B cell (primary cell): ENCODE measurements around the gene SAP30. TPM values are rescaled to one million over a fixed set of nuclear protein-coding genes. Genes with fewer than 3 reads are reported as not detected.

Source experiments
- ATAC-seq: fragments of 200-7000 bp; cut with Tn5 transposase; one replicate; pipeline ENCODE4 v1.10.0; 2021; ENCODE audit warnings: low read depth, mild to moderate bottlenecking, moderate number of reproducible peaks, moderate library complexity
- CTCF ChIA-PET: fragments of 350-600 bp; sonication (Branson Sonifier 250); formaldehyde crosslinking; loops from one replicate; lab custom pipeline; 2021; ENCODE audit warnings: antibody characterized with exemption, inconsistent platforms; lab: Charles Lee
- POLR2A ChIA-PET: fragments of 350-600 bp; sonication (Branson Sonifier 250); formaldehyde crosslinking; loops from one replicate; lab custom pipeline; 2021; ENCODE audit warnings: antibody characterized with exemption; lab: Charles Lee
- DNase-seq: peaks from one replicate; pipeline ENCODE4 v3.0.0; 2013
- H2AFZ ChIP-seq: 2 replicates; pipeline ENCODE4 v1.6.1; 2012; ENCODE audit warnings: mild to moderate bottlenecking, low read depth, low read length; ENCODE audit not compliant: insufficient read depth, poor library complexity, severe bottlenecking
- H3K27ac ChIP-seq, 2 donors: 1 replicate in 1 of 2; 2 replicates in 1 of 2; pipeline ENCODE4 v1.5.1; 2012 to 2013; ENCODE audit warnings: low read length in 2 of 2, mild to moderate bottlenecking in 2 of 2, moderate library complexity in 1 of 2
- H3K27me3 ChIP-seq, 4 experiments: fragments of 200-600 bp in 1 of 4; sonication (generic) in 1 of 4; replicated peaks in 1 of 4; 1 replicate in 2 of 4; 2 replicates in 2 of 4; pipeline versions ENCODE4 v1.6.1 to v1.7.0; 2013 to 2016; ENCODE audit warnings: low read length in 3 of 4, mild to moderate bottlenecking in 2 of 4, mixed read lengths in 1 of 4, moderate library complexity in 1 of 4; ENCODE audit not compliant: insufficient read depth in 4 of 4, control insufficient read depth in 3 of 4; ENCODE audit errors: control extremely low read depth in 1 of 4
- H3K36me3 ChIP-seq, 2 experiments: replicated peaks in 1 of 2; 1 replicate in 1 of 2; 2 replicates in 1 of 2; pipeline versions ENCODE4 v1.6.1 to v1.7.1; 2013; ENCODE audit warnings: low read length in 1 of 2; ENCODE audit not compliant: insufficient read depth in 2 of 2, control insufficient read depth in 1 of 2; ENCODE audit errors: control extremely low read depth in 1 of 2, extremely low read depth in 1 of 2
- H3K4me1 ChIP-seq, 2 donors: fragments of 200-600 bp in 1 of 2; sonication (generic) in 1 of 2; 1 replicate in 1 of 2; 2 replicates in 1 of 2; pipeline versions ENCODE4 v1.5.1 to v1.6.1; 2013 to 2017; ENCODE audit warnings: low read length in 2 of 2; ENCODE audit not compliant: control insufficient read depth in 2 of 2, insufficient read depth in 2 of 2
- H3K4me2 ChIP-seq: replicated peaks from 2 replicates; pipeline ENCODE3; 2012; ENCODE audit warnings: mild to moderate bottlenecking, low read depth, low read length; ENCODE audit not compliant: poor library complexity, severe bottlenecking
- H3K4me3 ChIP-seq, 5 experiments: fragments of 200-600 bp in 1 of 5; sonication (generic) in 1 of 5; 1 replicate in 3 of 5; 2 replicates in 2 of 5; pipeline versions ENCODE4 v1.5.1 to v1.7.0; 2011 to 2016; ENCODE audit warnings: low read length in 4 of 5, mild to moderate bottlenecking in 4 of 5, low read depth in 2 of 5, control low read depth in 1 of 5, moderate library complexity in 1 of 5; ENCODE audit not compliant: insufficient read depth in 1 of 5; ENCODE audit errors: control extremely low read depth in 1 of 5, extremely low read depth in 1 of 5
- H3K79me2 ChIP-seq: fragments of 200-600 bp; sonication (generic); one replicate; pipeline ENCODE4 v1.6.0; 2016; ENCODE audit warnings: low read length; ENCODE audit not compliant: control insufficient read depth, insufficient read depth
- H3K9ac ChIP-seq: fragments of 200-600 bp; sonication (generic); 2 replicates; pipeline ENCODE4 v1.6.1; 2017; ENCODE audit warnings: mild to moderate bottlenecking, low read length, moderate library complexity
- H3K9me3 ChIP-seq, 3 donors: one replicate each; pipeline versions ENCODE4 v1.6.1 to v1.7.1; 2013; ENCODE audit warnings: low read length in 2 of 3; ENCODE audit not compliant: control insufficient read depth in 2 of 3, insufficient read depth in 1 of 3; ENCODE audit errors: control extremely low read depth in 1 of 3
- H4K20me1 ChIP-seq: 2 replicates; pipeline ENCODE4 v1.6.0; 2012; ENCODE audit warnings: mild to moderate bottlenecking, low read length; ENCODE audit not compliant: insufficient read depth, control insufficient read depth, poor library complexity, severe bottlenecking
- H3K27ac Mint-ChIP-seq: one replicate; pipeline ENCODE4 v1.8.0; 2021; ENCODE audit warnings: mixed read lengths
- H3K27me3 Mint-ChIP-seq: one replicate; pipeline ENCODE4 v1.8.0; 2021; ENCODE audit warnings: mixed read lengths
- H3K4me1 Mint-ChIP-seq: one replicate; pipeline ENCODE4 v1.8.0; 2021; ENCODE audit warnings: mixed read lengths
- H3K4me3 Mint-ChIP-seq: one replicate; pipeline ENCODE4 v1.8.0; 2021; ENCODE audit warnings: mixed read lengths
- H3K9me3 Mint-ChIP-seq: one replicate; pipeline ENCODE4 v1.8.0; 2022; ENCODE audit warnings: mixed read lengths; ENCODE audit not compliant: insufficient read depth
- CTCF ChIP-seq: fragments of 200-600 bp; IDR thresholded peaks from one replicate; pipeline ENCODE4 v1.8.0; 2022; ENCODE audit warnings: antibody characterized with exemption, mild to moderate bottlenecking
- EZH2 ChIP-seq: IDR thresholded peaks from 2 replicates; pipeline ENCODE4 v1.6.1; 2012; ENCODE audit warnings: borderline replicate concordance, low read depth, mild to moderate bottlenecking, moderate library complexity, low read length; ENCODE audit not compliant: insufficient read depth, poor library complexity, severe bottlenecking
- WGBS: methylation state at CpG from one replicate; pipeline ENCODE4 v1.1.5; 2013; ENCODE audit warnings: missing lambda C conversion rate; ENCODE audit not compliant: insufficient coverage; 5-methylcytosine and 5-hydroxymethylcytosine counted together
- intact Hi-C: fragments of 100-400 bp; cut with micrococcal nuclease; formaldehyde crosslinking; loops from one replicate; pipeline ENCODE4 v1.10.0; 2022
- polyA plus RNA-seq: library from polyadenylated mRNA; depleted of rRNA; stranded (reverse); fragments of >200 nt; gene quantifications from 2 replicates; pipeline ENCODE4 v1.2.3, GENCODE V29; 2012
- total RNA-seq, 2 donors: library from RNA; stranded (reverse); fragments of 120-200 nt in 1 of 2; gene quantifications; 1 replicate in 1 of 2; 2 replicates in 1 of 2; pipeline versions ENCODE4 v1.2.3 to v1.2.4, GENCODE V29; 2013 to 2022

SAP30 gene
- total and polyA plus RNA-seq, 2 donors (not counting 1 experiment from before 2014, with no cell fraction given) = 2.5 to 3.5 TPM

GRCh38 chr4:173413036-173413435, 42.3 kb downstream of the SAP30 start:
- H2AFZ ChIP-seq = no peak overlapping the region
- peaks cover 0 to 2% of the 10 kb centered on the region in 2 experiments for H3K36me3 ChIP-seq
- no peak overlapping the region for H3K4me2 ChIP-seq
- H3K27me3 ChIP-seq = no peaks in the 10 kb centered on the region
- H3K4me3 ChIP-seq = no peak overlapping the region
- TF ChIP-seq EZH2 = no peak
- TF ChIP-seq CTCF = no peak
- CTCF ChIA-PET = interaction anchor here (0.7 to 14.4 kb wide), 8 partner anchors 8 to 400 kb away, joined by 3 to 307 read pairs (median 6); no protein-coding TSS in a partner anchor
- ATAC-seq (no peak), DNase-seq (no peak)
- H4K20me1 ChIP-seq = no peaks in the 10 kb centered on the region
- H3K4me1 ChIP-seq = no peaks in the 10 kb centered on the region
- H3K79me2 ChIP-seq = no peaks in the 10 kb centered on the region
- H3K4me1 Mint-ChIP-seq = no peaks in the 10 kb centered on the region
- H3K27ac Mint-ChIP-seq = no peak overlapping the region
- no peaks in the 10 kb centered on the region for H3K27me3 Mint-ChIP-seq
- no peak overlapping the region for H3K9ac ChIP-seq
- H3K9me3 Mint-ChIP-seq = no peaks in the 10 kb centered on the region
- no peaks in the 10 kb centered on the region for H3K9me3 ChIP-seq
- POLR2A ChIA-PET = no interaction called here
- no CpG with 5 or more reads among the region's 1 CpG for WGBS
- no peak overlapping the region for H3K4me3 Mint-ChIP-seq
- no peak overlapping the region for H3K27ac ChIP-seq
- intact Hi-C loops = no loop called here

DNA sequence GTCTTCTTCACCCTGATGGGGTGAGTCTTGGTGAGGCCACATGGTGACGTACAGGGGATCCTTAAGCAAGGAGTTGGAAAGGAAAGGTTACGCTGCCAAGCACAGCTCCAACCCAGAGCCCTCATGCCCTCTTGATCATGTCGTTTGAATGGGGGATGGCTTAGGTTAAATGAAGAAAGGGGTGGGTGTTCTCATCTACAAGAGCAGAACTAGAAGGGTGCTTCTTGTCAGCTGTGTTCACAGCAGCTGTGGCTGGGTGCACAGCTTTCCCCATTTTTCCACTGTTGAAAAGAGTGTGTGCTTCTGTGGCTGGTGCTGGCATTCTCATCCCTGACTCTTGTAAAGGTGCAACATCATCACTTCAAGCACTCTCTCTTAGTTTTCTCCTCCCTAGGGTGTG, 43.7 kb downstream of the SAP30 start:
- H3K9me3 Mint-ChIP-seq = no peaks in the 10 kb centered on the region
- H3K4me1 Mint-ChIP-seq = peaks cover 7% of the 10 kb centered on the region
- no peak overlapping the region for H2AFZ ChIP-seq
- no peaks in the 10 kb centered on the region for H3K79me2 ChIP-seq
- no peak overlapping the region for H3K4me2 ChIP-seq
- intact Hi-C loops = no loop called here
- no peaks in the 10 kb centered on the region for H3K27me3 Mint-ChIP-seq
- H4K20me1 ChIP-seq = no peaks in the 10 kb centered on the region
- no peak overlapping the region for H3K4me3 Mint-ChIP-seq
- TF ChIP-seq EZH2 (no peak), CTCF (no peak)
- H3K27ac Mint-ChIP-seq = no peak overlapping the region
- ChIA-PET CTCF (interaction anchor here (0.8 to 14.4 kb wide), 9 partner anchors 11 to 402 kb away, joined by 3 to 307 read pairs (median 4); no protein-coding TSS in a partner anchor), POLR2A (no interaction called here)
- ATAC-seq (no peak), DNase-seq (no peak)
- H3K4me1 ChIP-seq = peaks cover 0 to 6% of the 10 kb centered on the region in 2 donors
- H3K36me3 ChIP-seq = peaks cover 0 to 2% of the 10 kb centered on the region in 2 experiments
- no peak overlapping the region for H3K27ac ChIP-seq
- no peak overlapping the region for H3K9ac ChIP-seq
- no peaks in the 10 kb centered on the region for H3K9me3 ChIP-seq
- H3K27me3 ChIP-seq = no peaks in the 10 kb centered on the region
- H3K4me3 ChIP-seq = no peak overlapping the region
- WGBS = 89% methylated on average over 3 of the region's 3 CpGs
